ENCODE data around the gene RAMACL. TPM values are rescaled to one million over a fixed set of nuclear protein-coding genes. Genes with fewer than 3 reads are reported as not detected.

The RAMACL gene
- total and polyA plus RNA-seq, 2 donors = 0.28 to 0.30 TPM

DNA sequence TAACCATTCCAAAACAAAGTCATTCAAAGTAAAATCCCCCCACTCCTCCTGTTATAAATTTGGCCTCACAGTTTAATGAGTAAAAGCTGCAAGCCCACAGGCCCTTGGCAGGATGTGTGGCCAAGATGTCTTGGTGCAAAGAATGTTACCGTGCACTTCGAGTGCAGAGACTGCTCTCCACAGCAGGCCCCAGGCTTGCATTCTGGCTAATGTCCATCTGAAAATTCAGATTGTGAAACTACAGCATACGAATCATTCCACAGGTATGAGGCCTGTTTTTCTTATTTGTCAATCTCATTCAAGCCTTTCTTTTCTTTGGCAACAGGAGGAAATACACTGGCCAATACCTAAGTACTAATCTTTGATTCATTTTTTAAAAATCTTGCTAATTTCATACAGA lies 33.4 kb upstream of the RAMACL start:
- WGBS = 93% methylated on average over 3 of the region's 3 CpGs
- Histone ChIP-seq H3K27me3 (ENCODE audit: control insufficient read depth in 2 of 2, insufficient read depth in 1 of 2, low read length in 1 of 2) (peaks cover 0 to 12% of the 10 kb centered on the region in 2 donors), H3K36me3 (ENCODE audit: control insufficient read depth in 2 of 2, insufficient read depth in 2 of 2, low read length in 1 of 2) (no peaks in the 10 kb centered on the region), H3K4me1 (ENCODE audit: control insufficient read depth in 2 of 2, insufficient read depth in 2 of 2, low read length in 2 of 2) (peaks cover 0 to 3% of the 10 kb centered on the region in 2 donors), H3K4me3 (ENCODE audit: low read length in 2 of 2) (no peak overlapping the region), H3K9me3 (ENCODE audit: control insufficient read depth in 2 of 2, insufficient read depth in 1 of 2, low read length in 1 of 2) (no peaks in the 10 kb centered on the region), H3K27ac (ENCODE audit: low read depth in 1 of 2, low read length in 1 of 2) (no peak overlapping the region)
- DNase-seq (ENCODE audit: low read depth in 6 of 9, low spot score in 9 of 9) = no peak

DNA sequence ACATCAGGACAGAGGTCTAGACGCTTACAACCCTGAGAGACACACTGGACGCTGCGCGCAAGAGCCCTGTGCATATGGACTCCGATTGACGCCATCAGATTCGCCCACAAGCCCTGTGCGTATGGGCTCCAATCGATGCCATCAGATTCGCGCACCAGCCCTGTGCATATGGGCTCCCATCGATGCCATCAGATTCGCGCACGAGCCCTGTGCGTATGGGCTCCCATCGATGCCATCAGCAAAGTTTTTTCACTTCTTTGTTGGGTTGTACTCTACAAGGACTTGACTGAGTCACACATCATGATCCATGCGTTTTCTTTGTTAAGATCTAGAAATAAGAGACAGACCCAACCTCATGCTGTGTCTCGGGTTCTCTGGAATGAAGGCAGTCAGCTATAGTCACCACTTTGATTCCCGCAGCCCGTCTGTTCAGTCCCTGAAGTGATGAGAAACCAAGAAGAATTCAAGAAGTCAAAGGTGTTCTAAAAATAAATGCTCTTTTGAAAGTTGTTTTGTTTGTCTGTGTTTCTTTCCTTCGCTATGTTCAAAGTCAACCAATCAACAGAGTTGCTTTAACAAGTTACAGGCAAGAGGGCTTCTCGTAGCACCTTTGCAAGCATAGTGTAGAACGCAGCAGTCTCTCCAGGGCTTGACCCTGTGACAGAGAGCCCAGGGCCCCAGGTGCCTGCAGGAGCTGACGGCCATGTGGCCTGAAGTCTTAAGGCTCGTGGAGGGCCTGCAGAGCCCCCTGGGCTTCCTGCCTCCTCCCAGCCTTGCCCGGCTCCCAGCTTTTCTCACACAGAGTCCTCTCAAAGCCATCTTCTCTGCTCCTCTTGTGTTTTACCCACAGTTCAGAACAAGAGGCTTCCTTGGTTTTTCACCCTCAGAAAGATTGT lies 32.6 kb upstream of the RAMACL start:
- Histone ChIP-seq H3K36me3 (ENCODE audit: control insufficient read depth in 2 of 2, insufficient read depth in 2 of 2, low read length in 1 of 2) (no peaks in the 10 kb centered on the region), H3K27me3 (ENCODE audit: control insufficient read depth in 2 of 2, insufficient read depth in 1 of 2, low read length in 1 of 2) (peaks cover 0 to 5% of the 10 kb centered on the region in 2 donors), H3K27ac (ENCODE audit: low read depth in 1 of 2, low read length in 1 of 2) (no peak overlapping the region), H3K4me3 (ENCODE audit: low read length in 2 of 2) (no peak overlapping the region), H3K4me1 (ENCODE audit: control insufficient read depth in 2 of 2, insufficient read depth in 2 of 2, low read length in 2 of 2) (no peaks in the 10 kb centered on the region), H3K9me3 (ENCODE audit: control insufficient read depth in 2 of 2, insufficient read depth in 1 of 2, low read length in 1 of 2) (no peaks in the 10 kb centered on the region)
- 97% methylated on average over 27 of the region's 27 CpGs for WGBS
- no peak for DNase-seq (ENCODE audit: low read depth in 6 of 9, low spot score in 9 of 9)

DNA sequence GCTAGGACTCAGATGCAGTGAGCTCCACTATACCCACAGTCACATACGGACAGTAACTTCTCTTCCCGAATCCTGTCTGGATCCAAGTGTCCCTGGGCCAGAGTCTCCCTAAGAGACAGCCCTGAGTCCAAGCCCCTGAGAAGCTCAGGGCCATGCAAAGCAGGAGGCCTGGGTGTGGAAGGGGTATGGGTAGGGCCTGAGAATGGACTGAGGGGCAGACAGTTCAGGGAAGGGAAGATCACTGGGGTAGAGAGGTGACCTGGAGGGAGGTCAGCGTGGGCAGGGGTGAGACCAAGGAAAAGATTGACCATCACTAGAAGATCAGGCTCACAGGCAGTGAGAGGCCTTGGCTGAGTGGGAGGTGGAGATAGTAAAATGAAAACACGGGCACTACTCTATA lies 31.8 kb upstream of the RAMACL start:
- H3K27ac ChIP-seq (ENCODE audit: low read depth in 1 of 2, low read length in 1 of 2) = no peak overlapping the region
- DNase-seq (ENCODE audit: low read depth in 6 of 9, low spot score in 9 of 9) = no peak
- no peaks in the 10 kb centered on the region for H3K36me3 ChIP-seq (ENCODE audit: control insufficient read depth in 2 of 2, insufficient read depth in 2 of 2, low read length in 1 of 2)
- H3K27me3 ChIP-seq (ENCODE audit: control insufficient read depth in 2 of 2, insufficient read depth in 1 of 2, low read length in 1 of 2) = peaks cover 0 to 2% of the 10 kb centered on the region in 2 donors
- H3K9me3 ChIP-seq (ENCODE audit: control insufficient read depth in 2 of 2, insufficient read depth in 1 of 2, low read length in 1 of 2) = no peaks in the 10 kb centered on the region
- no peak overlapping the region for H3K4me3 ChIP-seq (ENCODE audit: low read length in 2 of 2)
- H3K4me1 ChIP-seq (ENCODE audit: control insufficient read depth in 2 of 2, insufficient read depth in 2 of 2, low read length in 2 of 2) = no peaks in the 10 kb centered on the region
- 97% methylated on average over 4 of the region's 4 CpGs for WGBS

DNA sequence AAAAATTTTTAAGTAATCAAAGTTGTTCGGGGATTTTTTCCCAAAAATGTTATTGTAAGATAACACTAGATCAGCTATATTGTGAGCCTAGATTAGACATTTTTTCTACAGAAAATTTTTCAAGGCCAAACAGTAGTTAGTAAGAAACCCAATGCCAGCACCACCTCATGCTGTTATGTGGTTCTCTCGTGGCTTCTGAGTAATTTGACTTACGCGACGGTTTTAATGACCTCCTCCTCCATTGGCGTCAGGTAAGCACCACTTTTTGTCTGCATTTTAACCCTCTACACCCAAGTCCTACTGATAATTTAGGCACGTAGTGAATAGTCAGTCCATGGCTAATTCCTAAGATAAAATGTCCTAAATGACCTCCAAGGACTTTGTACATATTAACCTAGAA lies 30.9 kb upstream of the RAMACL start:
- Histone ChIP-seq H3K36me3 (ENCODE audit: control insufficient read depth in 2 of 2, insufficient read depth in 2 of 2, low read length in 1 of 2) (no peaks in the 10 kb centered on the region), H3K4me3 (ENCODE audit: low read length in 2 of 2) (no peak overlapping the region), H3K27ac (ENCODE audit: low read depth in 1 of 2, low read length in 1 of 2) (no peak overlapping the region), H3K27me3 (ENCODE audit: control insufficient read depth in 2 of 2, insufficient read depth in 1 of 2, low read length in 1 of 2) (no peaks in the 10 kb centered on the region), H3K4me1 (ENCODE audit: control insufficient read depth in 2 of 2, insufficient read depth in 2 of 2, low read length in 2 of 2) (no peaks in the 10 kb centered on the region), H3K9me3 (ENCODE audit: control insufficient read depth in 2 of 2, insufficient read depth in 1 of 2, low read length in 1 of 2) (no peaks in the 10 kb centered on the region)
- 93% methylated on average over 7 of the region's 7 CpGs for WGBS
- DNase-seq (ENCODE audit: low read depth in 6 of 9, low spot score in 9 of 9) = no peak

DNA sequence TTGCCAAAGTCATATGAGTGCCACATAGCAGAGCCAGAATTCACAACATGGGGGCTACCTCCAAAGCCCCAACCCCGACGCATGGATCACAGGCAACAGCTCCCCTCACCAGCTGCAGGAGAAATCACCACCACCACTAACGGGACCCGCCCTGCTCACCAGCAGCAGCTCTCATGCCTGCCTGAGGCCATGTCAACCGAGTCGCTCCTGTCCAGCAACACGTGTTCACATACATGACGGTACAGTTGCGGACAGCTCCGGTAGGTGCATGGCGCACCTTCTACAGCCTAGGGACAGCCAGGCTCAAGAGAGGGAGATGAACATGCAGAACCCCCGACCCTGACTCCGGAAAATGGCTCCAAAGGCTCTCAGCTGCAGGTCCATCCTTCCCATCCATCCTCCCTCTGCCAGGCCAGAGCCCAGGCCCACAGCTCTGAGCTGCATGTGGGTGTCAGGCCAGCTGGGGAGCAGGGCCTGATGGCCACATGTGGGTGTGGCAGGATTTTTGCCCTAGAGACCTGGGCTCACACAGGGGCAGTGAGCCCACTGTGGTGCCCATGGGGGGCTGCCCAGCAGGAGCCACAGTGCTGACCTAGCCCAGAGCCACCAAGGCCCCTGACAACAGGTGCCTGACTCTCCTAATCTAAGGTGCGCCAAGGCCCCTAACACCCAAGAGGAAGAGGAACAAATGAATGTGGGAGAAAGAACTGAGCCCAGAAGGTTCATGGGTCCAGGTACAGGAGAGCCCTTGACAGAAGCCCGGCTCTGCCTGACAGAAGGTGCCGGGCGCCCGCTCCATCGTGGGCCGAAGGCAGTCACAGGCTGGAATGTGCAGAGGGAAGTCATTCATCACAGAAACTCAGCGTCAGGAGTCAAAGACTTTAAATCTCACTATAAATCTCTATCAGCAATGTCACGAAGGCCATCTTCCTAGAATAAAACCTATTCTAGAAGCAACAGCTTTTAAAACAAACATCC lies 30.1 kb upstream of the RAMACL start:
- no peaks in the 10 kb centered on the region for H3K4me1 ChIP-seq (ENCODE audit: control insufficient read depth in 2 of 2, insufficient read depth in 2 of 2, low read length in 2 of 2)
- 99% methylated on average over 22 of the region's 22 CpGs for WGBS

DNA sequence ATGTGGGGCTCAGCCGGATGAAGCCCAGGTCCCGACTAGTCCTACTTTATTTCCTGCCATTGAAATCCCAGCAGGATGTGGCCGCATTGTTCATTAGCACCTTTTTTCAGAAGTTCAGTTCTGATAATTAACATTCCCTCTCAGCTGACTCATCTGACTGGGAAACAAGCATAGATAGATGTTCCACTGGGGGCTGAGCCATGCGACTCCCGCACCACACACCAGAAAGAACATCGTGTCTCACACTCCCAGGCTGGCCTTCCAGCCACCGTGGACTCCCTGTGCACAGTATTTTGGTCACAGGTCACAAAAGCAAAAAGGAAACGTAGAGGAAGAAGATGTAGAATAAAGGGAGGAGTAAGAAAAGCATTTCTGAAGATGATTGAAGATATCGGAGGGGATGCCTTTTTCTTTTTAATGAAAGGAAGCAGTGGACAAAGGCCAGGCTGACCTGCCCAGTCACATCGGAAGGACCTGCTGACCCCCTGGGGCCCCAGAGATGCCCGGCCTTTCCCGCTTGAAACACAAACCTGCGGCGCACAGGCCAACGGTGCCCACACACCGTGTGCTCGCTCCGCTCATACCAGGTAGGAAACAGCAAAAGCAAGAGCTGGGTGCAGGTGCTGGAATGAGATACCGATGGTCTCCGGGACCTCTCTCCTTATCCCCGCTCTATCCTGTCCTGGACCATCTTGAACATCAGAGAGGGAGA lies 28.7 kb upstream of the RAMACL start:
- 98% methylated on average over 21 of the region's 21 CpGs for WGBS
- no peaks in the 10 kb centered on the region for H3K9me3 ChIP-seq (ENCODE audit: control insufficient read depth in 2 of 2, insufficient read depth in 1 of 2, low read length in 1 of 2)
- no peaks in the 10 kb centered on the region for H3K36me3 ChIP-seq (ENCODE audit: control insufficient read depth in 2 of 2, insufficient read depth in 2 of 2, low read length in 1 of 2)
- H3K4me3 ChIP-seq (ENCODE audit: low read length in 2 of 2) = no peak overlapping the region
- no peaks in the 10 kb centered on the region for H3K27me3 ChIP-seq (ENCODE audit: control insufficient read depth in 2 of 2, insufficient read depth in 1 of 2, low read length in 1 of 2)
- no peak for DNase-seq (ENCODE audit: low read depth in 6 of 9, low spot score in 9 of 9)
- no peaks in the 10 kb centered on the region for H3K4me1 ChIP-seq (ENCODE audit: control insufficient read depth in 2 of 2, insufficient read depth in 2 of 2, low read length in 2 of 2)
- no peak overlapping the region for H3K27ac ChIP-seq (ENCODE audit: low read depth in 1 of 2, low read length in 1 of 2)

More for the DNA sequence above, 30.1 kb upstream of the RAMACL start:
- H3K27me3 ChIP-seq (ENCODE audit: control insufficient read depth in 2 of 2, insufficient read depth in 1 of 2, low read length in 1 of 2) = no peaks in the 10 kb centered on the region
- no peaks in the 10 kb centered on the region for H3K9me3 ChIP-seq (ENCODE audit: control insufficient read depth in 2 of 2, insufficient read depth in 1 of 2, low read length in 1 of 2)
- no peak for DNase-seq (ENCODE audit: low read depth in 6 of 9, low spot score in 9 of 9)
- no peak overlapping the region for H3K27ac ChIP-seq (ENCODE audit: low read depth in 1 of 2, low read length in 1 of 2)
- H3K4me3 ChIP-seq (ENCODE audit: low read length in 2 of 2) = no peak overlapping the region
- H3K36me3 ChIP-seq (ENCODE audit: control insufficient read depth in 2 of 2, insufficient read depth in 2 of 2, low read length in 1 of 2) = no peaks in the 10 kb centered on the region

DNA sequence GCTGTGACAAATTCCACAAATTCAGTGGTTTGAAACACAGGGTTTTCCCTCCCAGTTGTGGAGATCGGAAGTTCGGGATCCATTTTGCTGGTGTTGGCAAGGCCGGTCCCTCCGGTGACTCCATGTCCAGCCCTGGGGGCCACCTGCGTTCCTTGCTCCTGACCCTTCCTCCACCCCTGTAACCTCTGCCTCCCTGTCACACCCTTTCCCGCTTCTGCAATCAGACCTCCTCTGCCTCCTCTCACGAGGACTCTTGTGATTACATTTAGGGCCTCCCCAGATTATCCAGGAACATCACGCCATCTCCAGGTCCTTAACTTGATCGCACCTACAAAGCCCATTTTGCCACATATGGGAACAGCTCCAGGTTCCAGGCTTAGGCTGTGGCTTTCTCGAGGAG lies 28.1 kb upstream of the RAMACL start:
- Histone ChIP-seq H3K27me3 (ENCODE audit: control insufficient read depth in 2 of 2, insufficient read depth in 1 of 2, low read length in 1 of 2) (no peaks in the 10 kb centered on the region), H3K27ac (ENCODE audit: low read depth in 1 of 2, low read length in 1 of 2) (no peak overlapping the region), H3K9me3 (ENCODE audit: control insufficient read depth in 2 of 2, insufficient read depth in 1 of 2, low read length in 1 of 2) (no peaks in the 10 kb centered on the region), H3K4me1 (ENCODE audit: control insufficient read depth in 2 of 2, insufficient read depth in 2 of 2, low read length in 2 of 2) (no peaks in the 10 kb centered on the region), H3K4me3 (ENCODE audit: low read length in 2 of 2) (no peak overlapping the region), H3K36me3 (ENCODE audit: control insufficient read depth in 2 of 2, insufficient read depth in 2 of 2, low read length in 1 of 2) (no peaks in the 10 kb centered on the region)
- WGBS = 97% methylated on average over 10 of the region's 10 CpGs
- DNase-seq (ENCODE audit: low read depth in 6 of 9, low spot score in 9 of 9) = no peak

DNA sequence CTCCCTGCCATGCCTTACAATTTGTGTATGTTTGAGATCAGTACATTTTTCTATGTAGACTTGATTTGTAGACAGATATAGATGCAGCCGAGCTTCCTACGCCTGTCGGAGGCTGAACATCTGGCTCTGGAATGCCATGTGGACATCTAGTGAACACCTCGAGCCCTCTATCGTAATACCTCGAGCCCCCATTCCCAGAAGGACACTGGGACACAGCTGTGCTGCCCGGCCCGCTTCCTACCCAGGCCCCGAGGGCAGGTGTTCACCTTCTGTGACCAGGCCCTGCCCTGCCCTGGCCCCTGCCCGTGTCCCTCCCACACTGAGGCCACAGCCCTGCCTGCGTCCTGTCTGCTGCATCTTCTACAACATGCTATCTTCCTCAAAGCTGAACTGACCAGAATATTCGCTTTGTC lies 27.7 kb upstream of the RAMACL start:
- no peak for DNase-seq (ENCODE audit: low read depth in 6 of 9, low spot score in 9 of 9)
- WGBS = 88% methylated on average over 12 of the region's 12 CpGs
- Histone ChIP-seq H3K4me3 (ENCODE audit: low read length in 2 of 2) (no peak overlapping the region), H3K27ac (ENCODE audit: low read depth in 1 of 2, low read length in 1 of 2) (no peak overlapping the region), H3K36me3 (ENCODE audit: control insufficient read depth in 2 of 2, insufficient read depth in 2 of 2, low read length in 1 of 2) (no peaks in the 10 kb centered on the region), H3K27me3 (ENCODE audit: control insufficient read depth in 2 of 2, insufficient read depth in 1 of 2, low read length in 1 of 2) (no peaks in the 10 kb centered on the region), H3K9me3 (ENCODE audit: control insufficient read depth in 2 of 2, insufficient read depth in 1 of 2, low read length in 1 of 2) (no peaks in the 10 kb centered on the region), H3K4me1 (ENCODE audit: control insufficient read depth in 2 of 2, insufficient read depth in 2 of 2, low read length in 2 of 2) (no peaks in the 10 kb centered on the region)

Measured in thymus (tissue), 11 donors.